Stimulated activated memory B cell treated with anti-CD40 and anti-IgM and Interleukin-4, amounts not matched to agents 10 μg/mL and 1 μg/mL and 100 μg/mL, for 72 hours (primary cell): ENCODE data around the gene ZBP1.
"Not testable (repeated sequence)": the region's sequence is repeated elsewhere in the genome, so short reads cannot be mapped to it uniquely, and the experiment has no call there.

ENCODE experiments used
- ATAC-seq: fragments of 150-1000 bp; cut with Tn5 transposase; 2 replicates; pipeline ENCODE4 v1.10.0; 2021
- H3K27ac Mint-ChIP-seq: one replicate; pipeline ENCODE4 v1.8.0; 2022; ENCODE audit warnings: mild to moderate bottlenecking, mixed read lengths
- H3K27me3 Mint-ChIP-seq: one replicate; pipeline ENCODE4 v1.8.0; 2022; ENCODE audit warnings: mixed read lengths
- H3K36me3 Mint-ChIP-seq: one replicate; pipeline ENCODE4 v1.8.0; 2022; ENCODE audit warnings: mixed read lengths
- H3K4me1 Mint-ChIP-seq: one replicate; pipeline ENCODE4 v1.8.0; 2022; ENCODE audit warnings: mixed read lengths
- H3K4me3 Mint-ChIP-seq: one replicate; pipeline ENCODE4 v1.8.0; 2022; ENCODE audit warnings: mild to moderate bottlenecking, moderate library complexity, mixed read lengths
- H3K9me3 Mint-ChIP-seq: one replicate; pipeline ENCODE4 v1.8.0; 2022; ENCODE audit warnings: mixed read lengths

ZBP1 gene

DNA sequence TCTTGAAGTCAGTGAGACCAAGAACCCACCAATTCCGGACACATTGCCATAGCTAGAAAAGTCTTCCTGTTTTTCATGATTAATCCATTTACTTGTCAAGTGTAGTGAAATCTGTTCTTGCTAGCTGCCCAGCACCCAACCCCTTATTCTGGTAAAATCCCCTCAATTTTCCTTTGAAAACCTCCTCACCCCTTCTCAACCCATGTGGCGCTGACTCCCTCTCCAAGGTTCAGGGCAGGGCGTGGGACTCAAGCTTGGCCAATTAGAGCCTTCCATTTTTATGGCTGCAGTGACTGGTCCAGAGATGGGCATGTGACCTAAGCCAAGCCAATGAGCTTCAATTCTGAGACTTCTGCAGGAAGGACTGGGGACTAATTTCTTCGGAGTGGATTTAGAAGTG, 9.8 kb upstream of the ZBP1 start:
- Mint-ChIP-seq H3K36me3 (peaks cover 20% of the 10 kb centered on the region), H3K4me3 (peak overlapping the region; percentile 74), H3K27me3 (peaks cover 33% of the 10 kb centered on the region), H3K4me1 (peaks cover 36% of the 10 kb centered on the region), H3K27ac (peak overlapping the region; percentile 87), H3K9me3 (peaks cover 11% of the 10 kb centered on the region)
- peak; percentile 72 for ATAC-seq

DNA sequence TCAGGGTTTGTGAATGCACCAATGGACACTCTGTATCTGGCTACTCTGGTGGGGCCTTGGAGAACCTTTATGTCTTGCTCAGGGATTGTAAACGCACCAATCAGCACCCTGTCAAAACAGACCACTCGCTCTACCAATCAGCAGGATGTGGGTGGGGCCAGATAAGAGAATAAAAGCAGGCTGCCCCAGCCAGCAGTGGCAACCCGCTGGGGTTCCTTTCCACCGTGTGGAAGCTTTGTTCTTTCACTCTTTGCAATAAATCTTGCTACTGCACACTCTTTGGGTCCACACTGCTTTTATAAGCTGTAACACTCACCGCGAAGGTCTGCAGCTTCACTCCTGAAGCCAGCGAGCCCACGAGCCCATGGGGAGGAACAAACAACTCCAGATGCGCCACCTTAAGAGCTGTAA, 9.3 kb upstream of the ZBP1 start:
- H3K27me3 Mint-ChIP-seq: peaks cover 27% of the 10 kb centered on the region
- not testable (repeated sequence) for H3K9me3 Mint-ChIP-seq, ATAC-seq
- H3K4me1 Mint-ChIP-seq: peaks cover 36% of the 10 kb centered on the region
- peak overlapping the region; percentile 74 for H3K4me3 Mint-ChIP-seq
- peaks cover 20% of the 10 kb centered on the region for H3K36me3 Mint-ChIP-seq
- H3K27ac Mint-ChIP-seq: peak overlapping the region; percentile 87

DNA sequence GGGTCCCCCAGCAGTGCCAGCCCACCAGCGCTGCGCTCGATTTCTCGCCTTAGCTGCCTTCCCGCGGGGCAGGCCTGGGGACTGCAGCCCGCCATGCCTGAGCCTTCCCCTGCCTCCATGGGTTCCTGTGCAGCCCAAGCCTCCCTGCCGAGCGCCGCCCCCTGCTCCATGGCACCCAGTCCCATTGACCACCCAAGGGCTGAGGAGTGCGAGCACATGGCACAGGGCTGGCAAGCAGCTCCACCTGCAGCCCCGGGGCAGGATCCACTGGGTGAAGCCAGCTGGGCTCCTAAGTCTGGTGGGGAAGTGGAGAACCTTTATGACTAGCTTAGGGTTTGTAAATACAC, 8.7 kb upstream of the ZBP1 start:
- H3K27ac Mint-ChIP-seq: peak overlapping the region; percentile 87
- H3K4me1 Mint-ChIP-seq: peaks cover 35% of the 10 kb centered on the region
- H3K9me3 Mint-ChIP-seq, ATAC-seq: not testable (repeated sequence)
- H3K27me3 Mint-ChIP-seq: peaks cover 25% of the 10 kb centered on the region
- peak overlapping the region; percentile 34 for H3K4me3 Mint-ChIP-seq
- peaks cover 19% of the 10 kb centered on the region for H3K36me3 Mint-ChIP-seq

DNA sequence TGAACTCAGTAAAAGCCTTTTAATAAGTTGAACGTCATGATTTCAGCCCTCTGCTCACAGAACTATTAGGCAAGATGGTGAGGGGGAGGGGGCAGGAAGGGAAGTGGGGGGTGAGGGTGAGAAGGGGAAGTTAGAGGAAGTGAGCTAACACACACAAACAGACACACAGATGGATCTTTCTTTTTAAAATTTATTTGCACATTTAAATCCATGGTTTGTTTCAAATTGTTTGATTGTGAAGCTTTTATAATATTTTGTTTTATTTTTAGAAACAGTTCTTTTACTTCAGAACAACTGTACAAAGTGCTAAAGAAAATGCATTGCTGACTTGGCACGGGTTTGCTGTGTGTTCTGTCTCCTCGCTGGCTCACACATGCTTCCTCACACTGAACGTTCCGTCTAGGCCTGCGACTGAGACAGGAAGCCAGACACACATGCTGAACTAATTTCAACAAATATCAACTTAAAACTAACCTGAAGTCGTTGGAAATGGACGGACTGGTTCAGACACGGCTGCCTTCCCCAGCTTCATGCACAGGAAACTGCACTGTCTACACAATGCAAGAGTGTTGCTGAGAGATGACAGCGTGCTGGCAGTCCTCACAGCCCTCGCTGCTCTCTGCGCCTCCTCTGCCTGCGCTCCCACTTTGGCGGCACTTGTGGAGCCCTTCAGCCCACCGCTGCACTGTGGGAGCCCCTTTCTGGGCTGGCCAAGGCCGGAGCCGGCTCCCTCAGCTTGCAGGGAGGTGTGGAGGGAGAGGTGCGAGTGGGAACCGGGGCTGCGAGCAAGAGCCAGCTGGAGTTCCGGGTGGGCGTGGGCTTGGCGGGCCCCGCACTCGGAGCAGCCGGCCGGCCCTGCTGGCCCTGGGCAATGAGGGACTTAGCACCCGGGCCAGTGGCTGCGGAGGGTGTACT, 8.1 kb upstream of the ZBP1 start:
- Mint-ChIP-seq H3K9me3 (peaks cover 8% of the 10 kb centered on the region), H3K4me1 (peaks cover 29% of the 10 kb centered on the region), H3K36me3 (peaks cover 19% of the 10 kb centered on the region), H3K27ac (peak overlapping the region; percentile 87), H3K27me3 (peaks cover 20% of the 10 kb centered on the region), H3K4me3 (peak overlapping the region; percentile 60)
- peak; percentile 83 for ATAC-seq

DNA sequence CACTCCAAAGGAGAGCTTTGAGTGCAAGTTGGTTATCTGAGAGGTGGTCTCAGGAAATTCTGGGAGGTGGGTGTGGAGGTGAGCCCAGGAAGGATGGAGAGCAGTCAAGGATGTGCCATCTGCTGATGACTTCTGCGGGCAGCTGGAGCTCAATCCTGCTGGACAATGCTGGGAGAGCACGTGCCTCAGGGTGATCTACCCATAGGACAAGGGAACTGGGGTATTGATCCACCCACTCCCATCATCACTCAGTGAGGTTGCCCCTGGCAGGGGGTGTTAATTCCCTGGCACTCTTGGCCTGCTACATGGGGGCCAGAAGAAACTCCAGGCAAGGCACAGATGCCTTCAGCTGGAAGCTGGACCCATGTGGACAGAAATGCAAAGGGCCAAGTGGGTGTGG, 7.1 kb upstream of the ZBP1 start:
- no peak overlapping the region for H3K4me3 Mint-ChIP-seq
- peaks cover 34% of the 10 kb centered on the region for H3K4me1 Mint-ChIP-seq
- peaks cover 10% of the 10 kb centered on the region for H3K27me3 Mint-ChIP-seq
- H3K9me3 Mint-ChIP-seq: peaks cover 8% of the 10 kb centered on the region
- no peak for ATAC-seq
- H3K27ac Mint-ChIP-seq: peak overlapping the region; percentile 87
- peaks cover 19% of the 10 kb centered on the region for H3K36me3 Mint-ChIP-seq

DNA sequence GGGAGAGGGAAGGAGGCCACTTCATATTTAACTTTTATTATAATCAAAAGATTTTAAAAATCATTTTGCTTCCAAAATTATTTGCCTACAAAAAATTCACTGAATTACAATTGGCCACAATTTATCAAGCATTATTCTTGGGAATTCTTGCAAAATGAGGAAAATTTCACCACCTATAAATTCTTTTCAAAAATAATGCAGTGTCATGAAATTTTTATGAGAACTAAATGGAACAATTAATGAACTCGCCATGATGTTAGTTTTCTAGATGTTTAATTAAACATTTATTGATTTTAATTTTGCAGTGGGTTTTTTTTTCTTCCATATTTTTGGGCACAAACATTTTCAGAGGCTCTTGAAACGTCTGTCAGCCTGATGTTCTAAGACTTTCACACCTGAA, 5.8 kb upstream of the ZBP1 start:
- Mint-ChIP-seq H3K36me3 (peaks cover 19% of the 10 kb centered on the region), H3K27me3 (no peaks in the 10 kb centered on the region), H3K4me1 (peaks cover 47% of the 10 kb centered on the region), H3K9me3 (peaks cover 8% of the 10 kb centered on the region), H3K4me3 (peak overlapping the region; percentile 19), H3K27ac (peak overlapping the region; percentile 41)
- no peak for ATAC-seq

DNA sequence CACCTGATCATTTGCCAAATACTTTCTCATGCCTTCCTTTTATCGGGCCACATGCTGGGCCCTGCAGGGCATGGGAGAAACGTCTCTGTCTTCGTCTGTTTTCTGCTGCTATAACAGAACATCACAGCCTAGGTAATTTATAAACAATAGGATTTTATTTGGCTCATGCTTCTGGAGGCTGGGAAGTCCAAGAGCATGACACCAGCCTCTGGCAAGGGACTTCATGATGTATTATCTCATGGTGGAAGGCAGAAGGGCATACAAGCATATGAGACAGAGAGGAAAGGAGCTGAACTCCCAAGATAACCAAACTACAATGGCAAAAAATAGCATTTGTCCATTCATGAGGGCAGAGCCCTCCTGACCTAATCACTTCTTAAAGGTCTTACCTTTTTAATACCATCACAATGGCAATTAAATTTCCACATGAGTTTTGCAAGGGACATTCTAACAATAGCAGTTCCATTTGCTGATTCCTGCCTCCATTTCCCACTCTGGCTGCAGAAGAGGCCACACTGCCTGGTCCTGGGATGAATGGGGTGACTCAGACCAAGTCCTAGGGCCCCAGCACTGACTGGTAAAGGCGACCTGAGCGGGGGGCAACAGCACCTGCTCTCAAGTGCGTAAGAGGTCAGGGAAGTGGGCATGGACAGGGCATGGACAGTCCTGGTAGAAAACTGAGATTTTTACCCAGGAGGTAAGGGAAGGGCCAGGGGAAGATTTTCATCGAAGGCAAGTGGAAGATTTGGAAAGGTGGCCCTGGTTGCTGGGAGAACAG, 5.1 kb upstream of the ZBP1 start:
- no peaks in the 10 kb centered on the region for H3K27me3 Mint-ChIP-seq
- peaks cover 19% of the 10 kb centered on the region for H3K36me3 Mint-ChIP-seq
- peak overlapping the region; percentile 41 for H3K27ac Mint-ChIP-seq
- peak overlapping the region; percentile 19 for H3K4me3 Mint-ChIP-seq
- ATAC-seq: no peak
- H3K4me1 Mint-ChIP-seq: peaks cover 52% of the 10 kb centered on the region
- peaks cover 8% of the 10 kb centered on the region for H3K9me3 Mint-ChIP-seq

DNA sequence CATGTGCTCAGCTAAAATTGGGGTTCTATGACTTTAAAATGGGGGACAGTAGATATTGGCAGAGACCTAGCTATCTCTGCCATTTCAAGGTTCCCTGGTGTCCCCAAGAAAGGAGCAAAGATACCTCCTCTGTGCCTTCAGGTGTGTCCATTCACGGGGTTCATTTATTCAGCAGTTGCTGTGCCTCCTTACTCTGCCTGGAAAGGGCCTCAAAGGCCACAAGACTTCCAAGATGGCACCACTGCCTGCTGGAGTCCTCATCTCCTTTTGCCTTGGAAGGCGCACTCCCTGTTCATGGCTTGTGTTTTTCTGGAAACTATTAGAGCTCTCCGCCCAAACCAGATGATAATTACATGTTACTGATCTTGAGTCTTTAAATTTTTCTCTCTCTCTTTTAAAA, 3.9 kb upstream of the ZBP1 start:
- no peaks in the 10 kb centered on the region for H3K27me3 Mint-ChIP-seq
- H3K9me3 Mint-ChIP-seq: peaks cover 8% of the 10 kb centered on the region
- H3K4me1 Mint-ChIP-seq: peaks cover 52% of the 10 kb centered on the region
- peaks cover 19% of the 10 kb centered on the region for H3K36me3 Mint-ChIP-seq
- H3K4me3 Mint-ChIP-seq: no peak overlapping the region
- no peak for ATAC-seq
- H3K27ac Mint-ChIP-seq: no peak overlapping the region

DNA sequence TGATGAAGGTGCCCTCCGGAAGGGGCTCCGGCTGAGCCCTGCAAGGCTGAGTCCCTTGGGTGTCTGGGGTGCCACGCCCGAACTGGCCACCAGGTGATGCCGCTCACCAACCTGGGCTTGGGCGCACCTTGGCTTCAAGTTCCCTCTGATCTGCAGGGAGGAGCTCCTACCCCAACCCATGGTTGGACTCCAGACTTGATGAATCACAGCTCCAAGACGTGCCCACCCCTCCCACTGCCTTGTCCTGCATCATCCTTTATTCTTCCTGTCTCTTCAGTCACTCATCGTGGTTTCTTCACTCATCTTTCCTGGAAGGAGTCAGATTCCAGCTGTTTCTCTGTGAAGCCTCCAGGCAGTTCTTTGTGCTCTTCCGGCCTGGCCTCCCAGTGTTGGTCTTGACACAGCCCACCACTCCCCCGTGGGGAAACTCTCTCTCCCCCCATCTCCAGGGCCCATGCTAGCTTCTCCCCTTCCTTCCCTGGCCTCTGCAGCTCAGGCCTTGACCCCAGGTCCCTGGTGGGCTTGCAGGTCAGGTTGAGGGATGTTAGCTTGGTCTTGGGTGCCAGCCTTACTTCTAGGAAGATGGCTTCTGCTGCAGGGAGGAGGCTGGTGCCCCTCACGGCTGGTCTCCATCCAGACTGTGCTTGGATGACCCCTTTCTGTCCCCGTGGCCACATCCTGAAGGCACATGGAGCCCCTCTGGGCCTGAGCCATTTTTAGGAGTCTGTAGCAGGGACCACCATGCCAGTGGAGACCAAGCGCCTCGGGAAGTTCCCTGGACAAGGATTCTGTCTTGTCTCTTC, 2.6 kb upstream of the ZBP1 start:
- ATAC-seq: no peak
- peaks cover 19% of the 10 kb centered on the region for H3K36me3 Mint-ChIP-seq
- no peaks in the 10 kb centered on the region for H3K27me3 Mint-ChIP-seq
- peak overlapping the region; percentile 69 for H3K27ac Mint-ChIP-seq
- no peak overlapping the region for H3K4me3 Mint-ChIP-seq
- H3K9me3 Mint-ChIP-seq: peaks cover 8% of the 10 kb centered on the region
- H3K4me1 Mint-ChIP-seq: peaks cover 60% of the 10 kb centered on the region

DNA sequence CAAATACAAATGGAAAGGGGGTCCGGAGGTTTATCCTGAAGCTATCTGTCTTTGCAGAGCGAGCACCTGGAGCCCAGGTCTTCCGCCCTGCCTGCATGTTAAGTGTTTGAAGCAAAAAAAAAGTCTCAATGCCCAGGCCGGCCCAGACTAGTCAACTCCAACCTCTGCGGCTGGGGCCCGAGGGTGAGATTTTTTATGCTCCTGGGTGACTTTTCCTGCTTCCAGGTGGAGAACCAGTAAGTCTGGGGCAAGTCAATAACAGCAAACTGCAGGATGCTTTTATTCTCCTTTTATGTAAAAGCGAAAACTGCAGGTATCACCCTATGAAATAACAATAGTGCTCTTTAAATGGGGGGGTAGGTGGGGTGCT, 2.0 kb upstream of the ZBP1 start:
- no peaks in the 10 kb centered on the region for H3K27me3 Mint-ChIP-seq
- H3K4me1 Mint-ChIP-seq: peaks cover 60% of the 10 kb centered on the region
- peak overlapping the region; percentile 69 for H3K27ac Mint-ChIP-seq
- peaks cover 8% of the 10 kb centered on the region for H3K9me3 Mint-ChIP-seq
- no peak overlapping the region for H3K4me3 Mint-ChIP-seq
- no peak for ATAC-seq
- H3K36me3 Mint-ChIP-seq: peaks cover 19% of the 10 kb centered on the region

DNA sequence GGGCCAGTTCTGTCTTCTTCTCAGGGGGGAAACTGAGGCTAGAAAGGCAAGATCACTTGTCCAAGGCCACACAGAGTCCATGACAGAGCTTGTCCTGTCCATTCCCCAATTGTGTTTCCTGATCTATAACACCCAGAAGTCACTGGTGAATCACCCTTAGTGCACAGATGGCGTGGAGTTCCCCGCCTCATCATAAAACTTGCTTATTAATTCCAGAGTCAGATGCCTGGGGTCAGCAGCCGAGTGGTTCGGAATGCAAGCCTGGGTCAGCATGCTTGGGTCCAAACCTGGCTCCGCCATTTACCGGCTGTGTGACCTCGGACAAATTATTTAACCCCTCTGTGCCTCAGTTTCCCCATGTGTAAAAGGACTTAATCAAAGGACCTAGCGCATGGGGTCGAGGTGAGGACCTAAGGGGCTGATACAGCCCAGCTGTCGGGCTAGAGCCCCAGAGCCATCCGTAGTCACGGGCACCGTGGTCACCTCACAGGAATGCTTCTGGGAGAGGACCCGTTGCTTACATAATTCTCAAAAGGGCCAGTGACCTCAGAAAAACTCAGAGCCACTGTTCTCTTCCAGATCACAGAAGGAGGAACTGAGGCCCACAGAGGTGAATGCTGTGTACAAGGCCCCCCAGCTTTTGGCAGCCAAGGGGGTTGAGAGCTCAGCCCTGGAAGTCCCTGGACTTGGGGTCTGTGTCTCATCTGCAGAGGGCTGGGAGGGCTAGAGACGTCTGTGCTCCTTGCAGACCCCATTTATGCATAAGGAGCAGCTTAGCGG, 1.4 kb upstream of the ZBP1 start:
- H3K27me3 Mint-ChIP-seq: no peaks in the 10 kb centered on the region
- peak overlapping the region; percentile 73 for H3K4me3 Mint-ChIP-seq
- peaks cover 63% of the 10 kb centered on the region for H3K4me1 Mint-ChIP-seq
- ATAC-seq: no peak
- peak overlapping the region; percentile 86 for H3K27ac Mint-ChIP-seq
- peaks cover 8% of the 10 kb centered on the region for H3K9me3 Mint-ChIP-seq
- peaks cover 19% of the 10 kb centered on the region for H3K36me3 Mint-ChIP-seq

DNA sequence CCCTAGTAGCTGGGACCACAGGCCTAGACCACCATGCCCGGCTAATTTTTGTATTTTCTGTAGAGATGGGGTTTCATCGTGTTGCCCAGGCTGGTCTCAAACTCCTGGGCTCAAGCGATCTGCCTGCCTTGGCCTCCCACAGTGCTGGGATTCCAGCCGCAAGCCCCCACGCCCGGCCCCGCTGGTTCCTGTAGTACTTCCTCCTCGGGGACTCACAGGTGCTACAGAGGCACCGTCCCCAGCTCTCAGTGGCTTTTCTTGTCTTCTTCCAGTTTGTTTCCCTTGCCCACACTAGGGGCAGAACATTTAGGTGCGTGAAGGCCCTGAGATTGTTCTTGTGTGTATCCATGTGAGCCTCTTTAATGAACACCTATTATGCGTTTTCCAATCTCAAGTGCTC, 773 bp upstream of the ZBP1 start:
- peak overlapping the region; percentile 86 for H3K27ac Mint-ChIP-seq
- H3K4me3 Mint-ChIP-seq: peak overlapping the region; percentile 73
- no peaks in the 10 kb centered on the region for H3K27me3 Mint-ChIP-seq
- peaks cover 8% of the 10 kb centered on the region for H3K9me3 Mint-ChIP-seq
- H3K4me1 Mint-ChIP-seq: peaks cover 63% of the 10 kb centered on the region
- H3K36me3 Mint-ChIP-seq: peaks cover 15% of the 10 kb centered on the region
- no peak for ATAC-seq

DNA sequence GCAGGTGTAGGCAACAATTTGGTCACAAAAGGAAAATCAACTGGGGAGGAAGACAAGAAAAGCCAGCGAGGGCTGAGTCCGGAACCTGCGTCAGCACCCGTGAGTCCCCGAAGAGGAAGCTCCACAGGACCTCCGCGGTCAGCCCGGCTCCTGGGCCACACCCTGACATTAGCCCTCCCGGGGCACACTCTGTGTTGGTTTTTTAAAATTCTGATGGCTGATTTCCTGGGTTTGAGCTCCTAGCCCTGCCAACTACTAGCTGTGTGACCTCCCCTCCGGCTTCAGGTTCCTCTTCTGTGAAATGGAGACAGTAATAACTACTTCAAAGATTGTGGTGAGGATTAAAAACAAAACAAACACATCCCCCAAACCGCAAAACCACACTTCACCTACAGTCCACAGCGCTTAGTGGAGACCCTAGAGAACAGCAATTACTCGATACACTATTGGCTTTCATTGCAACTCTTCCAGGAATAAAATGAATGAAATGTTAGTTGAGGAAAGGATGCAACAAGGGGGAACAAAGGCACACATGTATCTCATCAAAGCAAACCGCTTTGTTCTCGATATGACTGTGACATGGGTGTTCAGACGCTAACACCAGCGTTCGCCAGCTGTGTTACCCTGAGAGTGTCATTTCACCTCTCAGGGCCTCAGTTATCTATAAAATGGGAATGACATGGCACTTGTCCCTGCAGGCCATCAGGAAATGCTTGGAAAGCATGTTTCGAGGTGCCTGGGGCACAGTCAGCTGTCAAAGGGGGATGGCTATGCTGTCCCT, 985 bp downstream of the ZBP1 start:
- peak overlapping the region; percentile 86 for H3K27ac Mint-ChIP-seq
- H3K36me3 Mint-ChIP-seq: peaks cover 6% of the 10 kb centered on the region
- H3K4me3 Mint-ChIP-seq: peak overlapping the region; percentile 73
- no peaks in the 10 kb centered on the region for H3K9me3 Mint-ChIP-seq
- peak; percentile 90 for ATAC-seq
- no peaks in the 10 kb centered on the region for H3K27me3 Mint-ChIP-seq
- H3K4me1 Mint-ChIP-seq: peaks cover 63% of the 10 kb centered on the region

DNA sequence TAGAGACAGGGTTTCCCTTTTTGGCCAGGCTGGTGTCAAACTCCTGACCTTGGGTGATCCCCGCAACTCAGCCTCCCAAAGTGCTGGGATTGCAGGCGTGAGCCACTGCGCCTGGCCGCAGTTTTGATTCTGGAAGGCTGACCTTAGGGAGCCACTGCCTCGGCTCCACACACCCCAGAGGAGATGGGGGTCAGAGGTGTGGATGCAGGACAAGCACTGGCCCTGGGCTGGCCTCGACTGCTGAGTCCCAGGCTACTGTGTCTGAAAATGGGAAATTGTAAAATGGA, 1.5 kb downstream of the ZBP1 start:
- H3K36me3 Mint-ChIP-seq: peaks cover 6% of the 10 kb centered on the region
- no peaks in the 10 kb centered on the region for H3K9me3 Mint-ChIP-seq
- H3K4me1 Mint-ChIP-seq: peaks cover 63% of the 10 kb centered on the region
- H3K4me3 Mint-ChIP-seq: peak overlapping the region; percentile 73
- H3K27me3 Mint-ChIP-seq: no peaks in the 10 kb centered on the region
- ATAC-seq: no peak
- peak overlapping the region; percentile 86 for H3K27ac Mint-ChIP-seq
